ENCODE results near the gene SPPL3. TPM values are rescaled to one million over a fixed set of nuclear protein-coding genes. Genes with fewer than 3 reads are reported as not detected.

Gene SPPL3
- total RNA-seq, 1 donor from 2014 or later: 25.8 TPM

- no peak overlapping the region for H3K4me3 ChIP-seq
- H3K36me3 ChIP-seq: no peaks in the 10 kb centered on the region
- no peaks in the 10 kb centered on the region for H3K27me3 ChIP-seq
- no peak for DNase-seq (ENCODE audit: low spot score)
- Mint-ChIP-seq H3K36me3 (no peaks in the 10 kb centered on the region), H3K4me1 (peaks cover 8% of the 10 kb centered on the region), H3K27me3 (ENCODE audit: insufficient read depth, low read depth) (peaks cover 3% of the 10 kb centered on the region), H3K4me3 (no peak overlapping the region), H3K27ac (no peak overlapping the region), H3K9me3 (peaks cover 8% of the 10 kb centered on the region)
- H3F3A ChIP-seq (ENCODE audit: low read depth): no peaks in the 10 kb centered on the region
- no peak overlapping the region for H2AFZ ChIP-seq (replicated peaks)
- TF ChIP-seq CTCF (IDR thresholded peaks at IDR 0.05) (no peak), EZH2phosphoT487 (IDR thresholded peaks at IDR 0.05) (no peak), EZH2 (IDR thresholded peaks at IDR 0.05) (no peak)
- H3K9me3 ChIP-seq (ENCODE audit: low read depth): no peaks in the 10 kb centered on the region
- no peak overlapping the region for H3K4me2 ChIP-seq
- no peaks in the 10 kb centered on the region for H4K20me1 ChIP-seq (ENCODE audit: low read depth)
- no peaks in the 10 kb centered on the region for H3K4me1 ChIP-seq
- H3K79me2 ChIP-seq (ENCODE audit: low read depth): no peaks in the 10 kb centered on the region
- H3K9ac ChIP-seq: no peak overlapping the region
- H3K27ac ChIP-seq: no peak overlapping the region
Measured at GRCh38 chr12:120750806-120751205, 153.4 kb downstream of the SPPL3 start.

GRCh38 chr12:120749256-120749655, 154.9 kb downstream of the SPPL3 start:
- Histone ChIP-seq H3F3A (ENCODE audit: low read depth) (no peaks in the 10 kb centered on the region), H3K4me1 (no peaks in the 10 kb centered on the region), H4K20me1 (ENCODE audit: low read depth) (no peaks in the 10 kb centered on the region), H3K9me3 (ENCODE audit: low read depth) (no peaks in the 10 kb centered on the region), H3K4me3 (no peak overlapping the region), H3K36me3 (no peaks in the 10 kb centered on the region), H3K27me3 (no peaks in the 10 kb centered on the region), H3K27ac (no peak overlapping the region), H2AFZ (replicated peaks) (no peak overlapping the region), H3K9ac (no peak overlapping the region), H3K79me2 (ENCODE audit: low read depth) (no peaks in the 10 kb centered on the region), H3K4me2 (no peak overlapping the region)
- Mint-ChIP-seq H3K36me3 (no peaks in the 10 kb centered on the region), H3K27ac (no peak overlapping the region), H3K4me1 (peaks cover 8% of the 10 kb centered on the region), H3K4me3 (no peak overlapping the region), H3K27me3 (ENCODE audit: insufficient read depth, low read depth) (peaks cover 3% of the 10 kb centered on the region), H3K9me3 (no peaks in the 10 kb centered on the region)
- DNase-seq (ENCODE audit: low spot score): no peak
- no peak for TF ChIP-seq EZH2 (IDR thresholded peaks at IDR 0.05)

GRCh38 chr12:120748242-120748641, 155.9 kb downstream of the SPPL3 start:
- TF ChIP-seq EZH2phosphoT487 (IDR thresholded peaks at IDR 0.05) (no peak), EZH2 (IDR thresholded peaks at IDR 0.05) (no peak), CTCF (IDR thresholded peaks at IDR 0.05) (no peak)
- no peaks in the 10 kb centered on the region for H4K20me1 ChIP-seq (ENCODE audit: low read depth)
- H3K27ac Mint-ChIP-seq: peak overlapping the region; percentile 23

GRCh38 chr12:120744922-120745493, 159.2 kb downstream of the SPPL3 start:
- peaks cover 3% of the 10 kb centered on the region for H3K27me3 Mint-ChIP-seq (ENCODE audit: insufficient read depth, low read depth)
- TF ChIP-seq CTCF (IDR thresholded peaks at IDR 0.05) (no peak), EZH2 (IDR thresholded peaks at IDR 0.05) (no peak), EZH2phosphoT487 (IDR thresholded peaks at IDR 0.05) (no peak)
- Histone ChIP-seq H3K4me3 (no peak overlapping the region), H3K9me3 (ENCODE audit: low read depth) (no peaks in the 10 kb centered on the region), H3K79me2 (ENCODE audit: low read depth) (no peaks in the 10 kb centered on the region), H3K27me3 (no peaks in the 10 kb centered on the region), H3F3A (ENCODE audit: low read depth) (no peaks in the 10 kb centered on the region), H2AFZ (replicated peaks) (no peak overlapping the region), H3K27ac (no peak overlapping the region), H3K4me1 (no peaks in the 10 kb centered on the region), H3K9ac (no peak overlapping the region), H4K20me1 (ENCODE audit: low read depth) (no peaks in the 10 kb centered on the region), H3K4me2 (no peak overlapping the region), H3K36me3 (no peaks in the 10 kb centered on the region)
- no peak for DNase-seq (ENCODE audit: low spot score)
- H3K36me3 Mint-ChIP-seq: no peaks in the 10 kb centered on the region
- no peak overlapping the region for H3K27ac Mint-ChIP-seq
- no peak overlapping the region for H3K4me3 Mint-ChIP-seq
- peaks cover 8% of the 10 kb centered on the region for H3K4me1 Mint-ChIP-seq
- H3K9me3 Mint-ChIP-seq: no peaks in the 10 kb centered on the region

More at GRCh38 chr12:120748242-120748641, 155.9 kb downstream of the SPPL3 start:
- peaks cover 3% of the 10 kb centered on the region for H3K27me3 Mint-ChIP-seq (ENCODE audit: insufficient read depth, low read depth)
- H3F3A ChIP-seq (ENCODE audit: low read depth): no peaks in the 10 kb centered on the region
- no peaks in the 10 kb centered on the region for H3K9me3 Mint-ChIP-seq
- peaks cover 8% of the 10 kb centered on the region for H3K4me1 Mint-ChIP-seq
- H3K4me3 ChIP-seq: no peak overlapping the region
- H3K4me1 ChIP-seq: no peaks in the 10 kb centered on the region
- no peak for DNase-seq (ENCODE audit: low spot score)
- H3K9me3 ChIP-seq (ENCODE audit: low read depth): no peaks in the 10 kb centered on the region
- no peak overlapping the region for H3K27ac ChIP-seq
- H3K4me3 Mint-ChIP-seq: no peak overlapping the region
- H2AFZ ChIP-seq (replicated peaks): no peak overlapping the region
- H3K27me3 ChIP-seq: no peaks in the 10 kb centered on the region
- no peaks in the 10 kb centered on the region for H3K36me3 ChIP-seq
- no peaks in the 10 kb centered on the region for H3K79me2 ChIP-seq (ENCODE audit: low read depth)
- no peak overlapping the region for H3K4me2 ChIP-seq
- H3K9ac ChIP-seq: no peak overlapping the region
- H3K36me3 Mint-ChIP-seq: no peaks in the 10 kb centered on the region
